Measurements from ENCODE around the gene MRGPRG.

Gene MRGPRG

DNA sequence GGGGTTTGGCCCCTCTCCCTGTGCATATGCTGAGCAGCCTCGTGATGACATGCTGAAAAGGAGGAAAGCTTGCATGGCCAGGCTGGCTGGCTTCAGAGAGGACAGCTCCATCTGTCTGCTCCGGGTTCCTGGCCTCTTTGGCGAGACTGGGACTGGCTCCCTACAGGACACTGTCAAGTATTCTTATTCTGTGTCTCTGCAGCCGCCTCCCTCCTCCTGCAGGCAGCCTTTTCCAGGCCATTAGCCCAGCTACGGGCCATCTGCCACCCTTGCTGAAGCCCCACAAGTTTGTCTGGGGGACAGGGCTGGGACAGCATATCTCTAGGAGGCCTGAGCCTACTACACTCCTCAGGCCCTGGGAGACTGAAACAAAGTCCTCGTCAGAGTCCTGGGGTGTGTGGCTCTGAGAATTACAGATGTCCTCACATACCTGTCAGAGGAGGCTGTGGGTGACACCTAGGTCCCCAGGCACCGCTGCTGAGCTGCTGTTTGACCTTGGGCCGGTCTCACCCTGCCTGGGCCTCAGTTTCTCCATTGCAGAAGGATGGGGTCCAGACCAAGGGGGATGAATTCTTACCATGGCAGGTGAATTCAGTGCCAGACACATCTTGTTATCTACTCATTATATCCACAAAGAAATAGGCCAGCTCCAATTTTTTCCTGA, 11.0 kb downstream of the MRGPRG start:
- TF ChIP-seq EZH2phosphoT487 (IDR thresholded peaks at IDR 0.05; ENCODE audit: borderline replicate concordance, low read length), result no peak
- TF ChIP-seq, protein P1, sequence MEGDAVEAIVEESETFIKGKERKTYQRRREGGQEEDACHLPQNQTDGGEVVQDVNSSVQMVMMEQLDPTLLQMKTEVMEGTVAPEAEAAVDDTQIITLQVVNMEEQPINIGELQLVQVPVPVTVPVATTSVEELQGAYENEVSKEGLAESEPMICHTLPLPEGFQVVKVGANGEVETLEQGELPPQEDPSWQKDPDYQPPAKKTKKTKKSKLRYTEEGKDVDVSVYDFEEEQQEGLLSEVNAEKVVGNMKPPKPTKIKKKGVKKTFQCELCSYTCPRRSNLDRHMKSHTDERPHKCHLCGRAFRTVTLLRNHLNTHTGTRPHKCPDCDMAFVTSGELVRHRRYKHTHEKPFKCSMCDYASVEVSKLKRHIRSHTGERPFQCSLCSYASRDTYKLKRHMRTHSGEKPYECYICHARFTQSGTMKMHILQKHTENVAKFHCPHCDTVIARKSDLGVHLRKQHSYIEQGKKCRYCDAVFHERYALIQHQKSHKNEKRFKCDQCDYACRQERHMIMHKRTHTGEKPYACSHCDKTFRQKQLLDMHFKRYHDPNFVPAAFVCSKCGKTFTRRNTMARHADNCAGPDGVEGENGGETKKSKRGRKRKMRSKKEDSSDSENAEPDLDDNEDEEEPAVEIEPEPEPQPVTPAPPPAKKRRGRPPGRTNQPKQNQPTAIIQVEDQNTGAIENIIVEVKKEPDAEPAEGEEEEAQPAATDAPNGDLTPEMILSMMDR (IDR thresholded peaks at IDR 0.05; ENCODE audit: low read depth, low read length, poor library complexity, severe bottlenecking), result no peak
- Histone ChIP-seq H3K4me1 (ENCODE audit: control insufficient read depth, low read length) (no peaks in the 10 kb centered on the region), H3K4me2 (ENCODE audit: low read length) (no peak overlapping the region), H3K36me3 (ENCODE audit: control insufficient read depth, low read length) (no peaks in the 10 kb centered on the region), H3K9me2 (replicated peaks; ENCODE audit: control insufficient read depth, low read length) (no peaks in the 10 kb centered on the region), H3K27ac (ENCODE audit: low read depth, low read length) (no peak overlapping the region), H4K20me1 (ENCODE audit: control insufficient read depth, insufficient read depth, low read depth, low read length) (no peaks in the 10 kb centered on the region), H3K4me3 (ENCODE audit: low read length) (no peak overlapping the region), H3F3A (ENCODE audit: control insufficient read depth, insufficient read depth) (no peaks in the 10 kb centered on the region), H3K27me3 (ENCODE audit: control insufficient read depth, low read length) (no peaks in the 10 kb centered on the region; the same call in 1 of the 2 replicates), H3K9me3 (ENCODE audit: control insufficient read depth, insufficient read depth, low read length) (no peaks in the 10 kb centered on the region), H3K79me2 (ENCODE audit: control insufficient read depth, low read length) (no peaks in the 10 kb centered on the region)

DNA sequence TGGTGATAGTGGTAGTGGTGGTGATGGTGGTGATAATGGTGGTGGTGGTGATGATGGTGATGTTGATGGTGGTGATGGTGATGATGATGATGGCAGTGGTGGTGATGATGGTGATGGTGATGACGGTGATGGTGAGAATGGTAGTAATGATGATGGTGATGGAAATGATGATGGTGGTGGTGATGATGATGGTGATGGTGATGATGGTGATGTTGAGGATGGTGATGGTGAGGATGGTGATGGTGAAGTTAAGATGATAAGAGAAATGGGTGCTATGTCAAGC, 11.8 kb downstream of the MRGPRG start:
- Histone ChIP-seq H3K27me3 (ENCODE audit: control insufficient read depth, low read length) (no peaks in the 10 kb centered on the region; the same call in 1 of the 2 replicates), H4K20me1 (ENCODE audit: control insufficient read depth, insufficient read depth, low read depth, low read length) (no peaks in the 10 kb centered on the region), H3K4me1 (ENCODE audit: control insufficient read depth, low read length) (no peaks in the 10 kb centered on the region), H3K9me3 (ENCODE audit: control insufficient read depth, insufficient read depth, low read length) (no peaks in the 10 kb centered on the region), H3K36me3 (ENCODE audit: control insufficient read depth, low read length) (no peaks in the 10 kb centered on the region), H3K4me2 (ENCODE audit: low read length) (no peak overlapping the region), H3K9me2 (replicated peaks; ENCODE audit: control insufficient read depth, low read length) (no peaks in the 10 kb centered on the region), H3K27ac (ENCODE audit: low read depth, low read length) (no peak overlapping the region), H3K79me2 (ENCODE audit: control insufficient read depth, low read length) (no peaks in the 10 kb centered on the region), H3K4me3 (ENCODE audit: low read length) (no peak overlapping the region), H3F3A (ENCODE audit: control insufficient read depth, insufficient read depth) (no peaks in the 10 kb centered on the region)
- TF ChIP-seq, protein P1 (IDR thresholded peaks at IDR 0.05; ENCODE audit: low read depth, low read length, poor library complexity, severe bottlenecking), result no peak
- TF ChIP-seq EZH2phosphoT487 (IDR thresholded peaks at IDR 0.05; ENCODE audit: borderline replicate concordance, low read length), result no peak

DNA sequence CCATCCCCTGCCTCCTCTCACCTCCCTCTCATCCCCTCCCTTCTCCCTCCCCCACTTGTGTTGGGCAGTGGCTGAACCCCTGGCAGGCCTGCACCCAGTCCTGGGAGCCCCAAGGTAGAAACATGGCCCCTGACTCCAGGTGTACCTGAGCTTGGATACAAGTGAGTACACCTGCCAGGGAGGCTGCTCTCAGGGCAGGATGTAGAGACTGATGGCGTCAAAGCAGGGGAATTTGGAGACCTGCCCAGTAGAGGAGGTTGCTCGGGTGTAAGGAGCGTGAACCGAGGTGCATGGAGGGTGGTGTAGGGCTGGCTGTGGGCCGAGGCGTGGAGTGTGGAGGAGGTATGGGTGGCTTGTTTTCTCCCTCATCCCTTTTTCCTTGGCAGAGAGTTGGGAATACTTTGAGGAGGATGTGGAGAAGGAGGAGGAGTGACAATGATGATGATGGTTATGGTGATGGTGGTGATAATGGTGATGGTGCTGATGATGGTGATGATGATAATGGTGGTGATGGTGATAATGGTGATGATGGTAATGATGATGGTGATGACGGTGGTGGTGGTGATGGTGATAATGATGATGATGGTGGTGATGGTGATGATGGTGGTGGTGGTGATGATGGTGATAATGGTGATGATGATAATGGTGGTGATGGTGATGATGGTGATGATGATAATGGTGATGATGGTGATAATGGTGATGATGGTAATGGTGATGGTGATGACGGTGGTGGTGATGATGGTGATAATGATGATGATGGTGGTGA, 12.3 kb downstream of the MRGPRG start:
- Histone ChIP-seq H3K9me2 (replicated peaks; ENCODE audit: control insufficient read depth, low read length) (no peaks in the 10 kb centered on the region), H4K20me1 (ENCODE audit: control insufficient read depth, insufficient read depth, low read depth, low read length) (no peaks in the 10 kb centered on the region), H3K9me3 (ENCODE audit: control insufficient read depth, insufficient read depth, low read length) (no peaks in the 10 kb centered on the region), H3K4me2 (ENCODE audit: low read length) (no peak overlapping the region), H3K27me3 (ENCODE audit: control insufficient read depth, low read length) (no peaks in the 10 kb centered on the region; the same call in 1 of the 2 replicates), H3K36me3 (ENCODE audit: control insufficient read depth, low read length) (no peaks in the 10 kb centered on the region), H3F3A (ENCODE audit: control insufficient read depth, insufficient read depth) (no peaks in the 10 kb centered on the region), H3K27ac (ENCODE audit: low read depth, low read length) (no peak overlapping the region), H3K79me2 (ENCODE audit: control insufficient read depth, low read length) (no peaks in the 10 kb centered on the region), H3K4me1 (ENCODE audit: control insufficient read depth, low read length) (no peaks in the 10 kb centered on the region), H3K4me3 (ENCODE audit: low read length) (no peak overlapping the region)
- TF ChIP-seq EZH2phosphoT487 (IDR thresholded peaks at IDR 0.05; ENCODE audit: borderline replicate concordance, low read length), result no peak
- TF ChIP-seq, protein P1 (IDR thresholded peaks at IDR 0.05; ENCODE audit: low read depth, low read length, poor library complexity, severe bottlenecking), result no peak
